NCI-H2171 treated with DMSO at 0.1 percent for 48 hours (cell line): ENCODE measurements around the gene PARD3.

Experiments used
- DNase-seq: peaks from one replicate; lab custom pipeline; 2025; lab: John Stamatoyannopoulos, UW

Gene PARD3

DNA sequence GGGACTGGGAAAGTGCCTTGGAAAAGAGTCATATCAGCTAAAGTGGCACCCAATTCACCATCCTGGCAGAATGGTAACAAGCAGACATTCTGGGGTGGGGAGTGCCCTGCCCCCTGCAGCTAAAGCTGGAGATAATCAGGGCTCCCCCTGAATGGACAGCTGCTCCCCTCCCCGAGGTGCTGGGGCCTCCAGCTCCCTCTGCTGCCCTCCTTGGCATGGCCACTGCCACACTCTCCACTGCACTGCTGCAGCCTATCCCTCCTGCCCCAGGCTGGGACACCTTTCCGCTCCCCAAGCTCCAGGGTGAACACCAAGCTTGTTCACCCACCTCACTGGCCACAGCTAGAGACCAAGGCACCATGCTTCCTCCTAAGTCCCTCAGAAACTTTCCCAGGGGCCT lies 9.8 kb upstream of the PARD3 start:
- DNase-seq, result no peak

GRCh38 chr10:34821587-34822585 lies 6.8 kb upstream of the PARD3 start:
- DNase-seq, result no peak

DNA sequence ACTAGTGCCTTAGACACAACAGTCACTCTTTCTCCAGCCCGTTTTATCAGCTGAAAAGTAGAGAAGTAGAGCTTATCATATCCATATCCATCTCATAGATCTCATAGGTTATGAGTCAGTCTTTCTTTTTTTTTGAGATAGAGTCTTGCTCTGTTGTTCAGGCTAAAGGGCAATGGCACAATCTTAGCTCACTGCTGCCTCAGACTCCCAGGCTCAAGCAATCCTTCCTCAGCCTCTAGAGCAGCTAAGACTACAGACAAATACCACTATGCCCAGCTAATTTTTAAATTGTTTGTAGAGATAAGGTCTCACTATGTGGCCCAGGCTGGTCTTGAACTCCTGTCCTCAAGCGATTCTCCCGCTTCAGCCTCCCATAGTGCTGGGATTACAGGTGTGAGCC lies 2.5 kb upstream of the PARD3 start:
- no peak for DNase-seq

DNA sequence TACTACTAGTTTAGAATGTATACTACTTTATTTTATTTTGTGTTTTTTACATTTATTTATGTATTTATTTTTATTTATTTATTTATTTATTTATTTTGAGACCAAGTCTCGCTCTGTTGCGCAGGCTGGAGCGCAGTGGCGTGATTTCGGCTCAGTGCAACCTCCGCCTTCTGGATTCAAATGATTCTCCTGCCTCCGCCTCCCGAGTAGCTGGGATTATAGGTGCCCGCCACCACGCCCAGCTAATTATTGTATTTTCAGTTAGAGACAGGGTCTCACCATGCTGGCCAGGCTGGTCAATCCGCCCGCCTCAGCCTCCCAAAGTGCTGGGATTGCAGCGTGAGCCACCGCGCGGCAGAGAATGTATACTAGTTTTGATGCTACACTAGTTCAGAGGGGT lies 2.0 kb upstream of the PARD3 start:
- DNase-seq, result no peak

DNA sequence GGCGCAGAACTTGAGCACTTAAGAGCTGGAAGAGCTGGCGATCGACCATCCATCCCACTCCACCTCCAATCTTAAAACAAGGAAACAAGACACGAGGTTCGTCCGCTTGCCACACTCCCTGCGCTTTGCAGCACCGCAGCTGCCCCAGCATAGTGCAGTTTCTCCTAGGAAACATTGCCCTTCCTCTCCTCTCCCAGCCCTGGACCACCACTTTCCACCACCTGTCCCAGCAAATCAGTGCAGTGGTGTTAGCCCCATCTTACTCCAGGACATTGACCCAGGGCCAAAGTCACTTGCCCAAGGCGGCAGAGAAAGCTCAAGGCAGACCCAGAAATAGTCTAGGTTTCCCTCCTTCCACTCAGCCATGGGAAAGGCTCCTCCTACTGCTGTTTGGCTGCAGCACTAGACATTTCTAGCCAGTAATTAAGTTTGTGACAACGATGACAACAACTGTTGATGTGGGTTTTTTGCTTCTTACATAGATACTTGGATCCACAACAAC lies 1.5 kb upstream of the PARD3 start:
- peak; percentile 27 for DNase-seq

GRCh38 chr10:34816085-34816496 lies 995 bp upstream of the PARD3 start:
- DNase-seq, result no peak

DNA sequence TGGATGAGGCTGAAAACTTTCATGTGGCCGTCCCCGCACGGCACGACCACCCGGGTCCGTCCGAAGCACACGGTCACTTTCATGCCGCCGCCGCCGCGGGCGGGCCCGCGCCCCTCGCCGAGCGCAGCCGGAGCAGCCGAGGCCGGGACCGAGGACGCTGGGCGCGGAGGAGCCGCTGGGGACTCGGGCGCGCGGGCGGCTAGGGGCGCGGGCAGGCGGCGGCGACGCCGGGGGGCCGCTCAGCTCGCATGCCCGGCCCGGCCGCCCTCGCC lies 247 bp downstream of the PARD3 start:
- DNase-seq, result no peak

DNA sequence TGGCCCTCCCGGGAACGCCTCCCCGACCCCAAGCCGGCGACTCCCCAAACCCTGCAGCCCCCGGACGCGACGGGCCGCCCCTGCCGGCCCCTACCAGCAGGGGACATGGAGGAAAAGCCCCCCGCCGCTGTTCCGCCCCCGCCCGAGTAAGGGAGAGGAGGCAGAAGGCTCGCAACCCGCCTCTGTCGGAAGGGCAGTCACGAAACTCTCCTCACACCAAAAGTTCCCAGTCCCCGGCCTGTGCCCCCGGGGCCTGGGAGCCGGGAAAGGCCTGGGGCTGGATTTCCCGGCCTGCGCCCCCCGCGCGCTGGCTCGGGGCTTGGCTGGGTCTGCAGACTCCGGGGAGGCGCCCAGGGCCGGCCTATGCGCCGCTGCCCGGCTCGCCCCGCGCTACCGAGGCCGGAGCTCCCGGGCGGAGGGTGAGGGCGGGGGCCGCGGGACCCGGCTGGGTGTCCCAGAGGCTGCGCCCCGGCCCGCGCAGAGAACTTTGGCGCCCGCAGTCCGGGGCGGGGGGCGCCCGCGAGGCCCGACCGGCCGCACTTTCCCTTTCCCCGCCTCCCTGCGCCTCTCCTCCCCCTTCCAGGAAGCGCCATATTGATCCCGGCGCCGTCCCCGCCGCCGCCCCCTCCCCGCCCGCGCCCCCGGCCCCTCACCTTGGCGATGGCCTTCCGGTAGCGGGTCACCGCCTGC lies 728 bp downstream of the PARD3 start:
- peak; percentile 12 for DNase-seq

DNA sequence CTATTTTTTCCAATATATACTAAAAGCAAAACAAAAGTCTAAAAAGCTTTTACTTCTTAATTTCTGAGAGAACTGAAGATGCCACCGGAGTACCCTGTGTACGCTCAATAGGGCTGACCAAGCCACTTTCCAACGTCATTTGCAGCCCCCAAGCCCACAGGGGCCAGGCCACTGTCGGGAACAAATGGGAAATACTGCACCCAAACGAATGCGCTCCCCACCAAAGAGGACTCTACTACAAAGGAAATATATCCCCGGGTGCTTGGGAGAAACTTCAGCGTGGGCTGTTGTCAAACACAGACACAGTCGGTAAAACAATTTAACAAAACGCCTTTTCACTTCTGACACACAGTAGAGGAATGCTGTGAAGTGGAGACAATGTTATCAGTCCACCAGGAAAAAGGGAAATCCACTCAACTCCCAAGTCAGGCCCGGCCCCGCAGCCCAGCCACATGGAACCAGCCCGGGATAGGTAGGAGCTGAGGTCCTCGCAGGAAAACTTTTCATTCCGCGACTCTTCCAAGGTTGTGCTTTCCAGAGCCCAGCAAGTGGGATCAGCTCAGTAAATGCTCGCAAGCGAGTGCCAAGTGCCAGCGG lies 1.4 kb downstream of the PARD3 start:
- DNase-seq, result no peak

DNA sequence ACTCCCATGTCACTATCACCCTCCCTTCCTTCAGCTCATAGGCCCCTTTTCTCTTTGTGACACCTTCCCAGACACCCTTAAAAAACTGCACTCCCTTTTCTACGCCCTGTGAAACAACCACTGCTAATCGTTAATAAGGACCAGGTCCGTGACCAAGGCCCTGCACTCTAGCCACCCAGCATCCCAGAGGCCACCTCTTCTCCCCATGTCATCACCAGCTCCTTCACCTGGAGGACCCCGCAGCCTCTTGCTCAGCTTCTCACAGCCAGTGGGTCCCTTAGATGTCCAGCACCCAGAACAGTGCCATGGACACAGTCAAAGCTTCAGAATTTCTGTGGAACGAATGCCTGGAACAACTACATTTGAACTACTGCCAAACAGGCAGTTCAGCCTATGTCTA lies 2.3 kb downstream of the PARD3 start:
- no peak for DNase-seq

DNA sequence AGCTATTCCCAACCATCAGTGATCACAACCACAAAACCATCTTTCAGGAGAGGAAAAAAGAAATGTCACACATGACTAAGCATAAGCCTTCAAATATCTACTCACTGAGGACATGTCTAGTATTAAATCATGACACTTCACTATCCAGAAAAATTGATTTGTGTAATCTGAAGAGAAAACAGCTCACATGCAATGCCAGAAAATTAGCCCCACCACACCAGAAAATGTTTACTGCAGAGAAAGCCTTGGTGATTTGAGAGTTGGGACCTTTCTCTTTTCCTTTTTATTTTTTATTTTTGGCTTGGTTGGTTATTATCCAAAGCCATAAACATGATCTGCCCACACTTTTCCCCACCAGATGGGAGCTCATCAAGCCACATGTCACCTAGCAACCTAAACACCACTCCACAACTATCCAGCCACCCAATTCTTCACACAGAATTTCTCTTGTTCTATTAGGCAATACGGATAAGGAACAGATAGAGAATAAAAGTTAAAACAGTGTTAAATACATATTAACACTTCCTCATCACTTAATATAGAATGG lies 3.1 kb downstream of the PARD3 start:
- DNase-seq, result peak; percentile 51

DNA sequence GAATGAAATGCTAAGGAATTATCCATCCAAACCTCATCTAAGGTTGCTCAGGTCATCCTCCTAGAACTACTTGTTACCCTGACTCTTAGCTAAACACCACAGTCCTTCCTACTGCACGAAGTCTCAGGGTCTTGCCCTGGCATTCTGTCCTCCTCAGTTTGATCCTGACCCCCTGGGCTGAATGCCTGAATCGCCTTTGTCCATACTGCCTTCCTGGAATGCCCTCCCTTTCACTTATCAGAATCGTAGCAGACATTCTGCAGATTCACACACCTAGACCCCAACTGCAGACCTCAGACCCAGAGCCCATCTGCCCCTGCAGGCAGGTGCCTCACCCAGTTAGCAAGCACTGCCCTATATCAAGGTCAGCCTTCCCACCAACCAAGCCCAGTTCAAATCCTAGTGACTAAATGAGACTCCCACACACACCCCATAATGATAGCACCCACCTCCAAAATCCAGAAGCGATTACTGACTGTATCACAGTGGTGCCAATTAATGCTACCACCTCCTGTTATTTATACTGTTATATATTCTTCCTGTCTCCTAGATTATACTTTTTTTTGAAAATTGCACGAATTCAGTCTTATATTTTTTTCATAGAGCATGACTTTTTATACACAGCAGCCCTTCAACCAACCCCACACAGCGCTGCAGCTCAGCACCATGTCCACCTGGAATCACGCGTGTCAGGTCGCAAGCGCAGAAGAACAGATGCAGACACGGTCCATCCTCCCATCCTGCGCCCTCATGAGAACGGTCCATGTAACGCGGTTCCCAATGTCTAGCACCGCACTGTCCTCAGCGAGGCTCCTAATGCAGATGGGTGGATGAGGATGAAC lies 3.7 kb downstream of the PARD3 start:
- no peak for DNase-seq

GRCh38 chr10:34809796-34810195 lies 5.3 kb downstream of the PARD3 start:
- no peak for DNase-seq

DNA sequence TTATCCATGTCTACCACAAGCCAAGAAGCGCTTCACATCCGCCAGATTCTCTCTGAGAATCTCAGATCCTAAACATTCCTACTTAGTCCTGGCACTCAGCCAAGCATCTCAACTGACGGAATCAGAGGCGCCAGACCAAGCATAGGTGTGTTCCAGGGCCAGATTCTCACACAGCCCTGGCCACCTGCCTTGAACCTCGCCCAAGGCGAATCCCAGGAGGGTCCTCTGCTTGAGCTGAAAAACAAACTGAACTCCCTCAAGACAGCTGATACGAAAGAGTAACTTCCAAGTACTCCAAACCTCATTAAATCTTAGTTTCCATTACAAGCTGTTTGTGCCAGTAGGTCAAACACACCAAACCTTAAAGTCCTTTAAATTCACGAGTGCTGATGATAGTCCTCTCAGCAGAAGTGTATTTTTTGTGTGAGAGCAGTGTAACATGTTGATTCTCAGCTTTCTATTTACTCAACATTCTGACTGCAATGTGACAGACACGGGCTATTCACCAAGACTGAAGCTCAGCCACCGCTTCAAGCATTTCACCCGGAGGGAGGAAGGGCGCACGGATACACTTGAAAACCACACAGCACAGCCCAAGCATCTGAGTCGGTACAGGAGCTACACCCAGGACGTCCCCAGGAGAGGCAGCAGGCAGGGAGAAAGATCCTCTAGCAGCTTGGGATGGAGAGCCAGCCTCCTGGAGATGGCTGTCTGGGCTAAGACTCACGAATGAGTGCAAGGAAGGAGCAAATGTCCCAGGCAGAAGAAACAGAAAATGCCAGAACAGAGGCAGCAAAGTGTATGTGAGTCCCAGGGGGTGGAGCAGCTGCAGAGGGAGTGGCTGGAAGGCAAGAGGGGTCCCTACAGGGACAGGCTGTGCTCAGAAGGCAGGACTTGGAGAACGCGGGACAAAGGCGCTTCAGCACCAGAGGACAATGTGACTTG lies 6.0 kb downstream of the PARD3 start:
- peak; percentile 85 for DNase-seq

DNA sequence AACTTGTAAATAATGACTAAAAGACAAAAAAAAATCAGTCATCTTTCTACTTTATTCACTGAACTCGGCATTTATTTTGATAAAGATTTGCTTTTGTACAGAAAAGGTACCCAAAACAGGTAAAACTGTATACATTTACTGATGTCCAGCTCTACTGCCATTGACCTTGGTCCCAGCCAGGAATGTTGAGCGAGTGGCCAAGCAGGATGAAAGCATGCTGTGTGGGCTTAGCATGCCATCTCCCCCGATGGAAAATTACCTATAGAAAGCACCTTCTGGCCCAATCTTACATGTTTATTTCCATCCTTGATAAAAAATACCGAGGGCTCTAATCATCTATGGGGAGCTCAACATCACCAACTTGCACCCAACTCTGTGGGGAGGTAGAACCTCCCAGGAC lies 6.8 kb downstream of the PARD3 start:
- DNase-seq, result no peak

- DNase-seq, result no peak
Observed at GRCh38 chr10:34804306-34804705, 10.8 kb downstream of the PARD3 start.

- no peak for DNase-seq
Observed at GRCh38 chr10:34802692-34803091, 12.4 kb downstream of the PARD3 start.

DNA sequence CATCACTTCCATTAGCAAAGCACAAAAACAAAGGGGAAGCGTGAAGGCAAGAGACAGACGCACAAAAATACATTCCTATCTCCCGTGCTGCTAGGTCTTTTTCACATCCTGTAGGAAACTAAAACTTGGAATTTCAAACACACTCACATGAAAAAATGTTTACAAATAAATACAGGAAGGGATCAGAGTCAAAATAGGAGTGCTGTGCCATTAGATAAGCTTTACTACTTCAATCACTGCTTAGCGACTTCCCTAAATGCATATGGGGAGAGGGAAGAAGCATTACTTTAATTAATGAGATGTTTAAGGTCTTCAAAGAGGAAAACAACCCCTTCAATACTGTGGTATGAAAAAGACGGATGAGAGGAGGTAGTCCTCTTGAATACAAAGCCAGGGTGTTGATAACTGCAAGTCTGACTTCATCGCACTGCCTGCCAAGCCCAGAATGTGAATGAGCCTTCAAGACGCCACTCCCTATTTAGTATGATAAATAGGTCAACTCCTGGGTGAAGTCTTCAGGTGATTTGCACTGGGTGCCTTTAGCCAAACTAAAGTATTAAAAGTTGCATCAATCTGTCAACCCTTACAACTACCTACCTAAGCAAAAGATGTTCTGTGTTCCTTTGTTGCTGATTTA lies 13.9 kb downstream of the PARD3 start:
- DNase-seq, result no peak

GRCh38 chr10:34800624-34801023 lies 14.5 kb downstream of the PARD3 start:
- no peak for DNase-seq

DNA sequence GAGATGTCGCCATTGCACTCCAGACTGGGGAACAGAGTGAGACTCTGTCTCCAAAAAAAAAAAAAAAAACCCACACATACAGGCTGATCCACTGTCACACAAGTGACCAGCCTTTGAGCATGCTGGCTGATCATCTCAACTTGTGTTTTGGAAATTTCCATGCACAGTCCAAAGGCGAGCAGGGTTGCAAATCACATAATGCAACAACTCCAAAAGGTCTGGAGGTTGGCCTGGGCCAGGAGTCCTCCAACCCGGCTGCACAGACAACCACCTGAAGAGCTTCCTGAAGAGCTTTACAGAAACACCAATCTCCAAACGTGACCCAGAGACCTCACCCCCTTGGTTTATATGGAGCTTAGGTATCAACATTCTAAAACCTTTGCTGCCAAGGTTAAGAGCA lies 16.4 kb downstream of the PARD3 start:
- no peak for DNase-seq
